A673 (cell line): Measurements from ENCODE around the gene DLG2. TPM values are rescaled to one million over a fixed set of nuclear protein-coding genes. Genes with fewer than 3 reads are reported as not detected.

Source experiments
- BruUV-seq: library from RNA; stranded (reverse); fragments of 400-500 nt; replicated peaks from 2 replicates; lab custom pipeline; 2021; lab: Mats Ljungman, UMichigan
- CTCF ChIA-PET: fragments of 300-600 bp; sonication (Branson Sonifier 250); formaldehyde crosslinking; loops from one replicate; lab custom pipeline; 2022; ENCODE audit warnings: antibody characterized with exemption; lab: Charles Lee
- POLR2A ChIA-PET: fragments of 300-600 bp; sonication (Branson Sonifier 250); formaldehyde crosslinking; loops from one replicate; lab custom pipeline; 2022; ENCODE audit warnings: antibody characterized with exemption; ENCODE audit not compliant: low non-redundant PET; lab: Charles Lee
- DNase-seq: peaks from one replicate; pipeline ENCODE4 v3.0.0-alpha.2; 2015; ENCODE audit warnings: low spot score
- H3K27ac ChIP-seq: fragments of 200-600 bp; sonication (generic); 2 replicates; pipeline ENCODE4 v1.5.1; 2016; ENCODE audit warnings: mixed run types, low read depth, mild to moderate bottlenecking, mixed read lengths, antibody characterized with exemption, low read length; ENCODE audit not compliant: poor library complexity, severe bottlenecking
- H3K27me3 ChIP-seq: fragments of 200-600 bp; sonication (generic); replicated peaks from 2 replicates; pipeline ENCODE4 v1.6.1; 2017; ENCODE audit warnings: mixed run types, low read depth, mild to moderate bottlenecking, mixed read lengths, antibody characterized with exemption, low read length; ENCODE audit not compliant: insufficient read depth, poor library complexity
- H3K36me3 ChIP-seq: fragments of 200-600 bp; sonication (generic); 2 replicates; pipeline ENCODE4 v1.6.1; 2016; ENCODE audit warnings: mixed run types, mild to moderate bottlenecking, mixed read lengths, antibody characterized with exemption, low read length; ENCODE audit not compliant: insufficient read depth, poor library complexity, severe bottlenecking
- H3K4me1 ChIP-seq: fragments of 200-600 bp; sonication (generic); 2 replicates; pipeline ENCODE4 v1.6.1; 2017; ENCODE audit warnings: mixed run types, mild to moderate bottlenecking, mixed read lengths, antibody characterized with exemption, low read length; ENCODE audit not compliant: insufficient read depth, poor library complexity, severe bottlenecking
- H3K4me3 ChIP-seq: fragments of 200-600 bp; sonication (generic); 2 replicates; pipeline ENCODE4 v1.5.1; 2016; ENCODE audit warnings: low read depth, mixed run types, mild to moderate bottlenecking, mixed read lengths, low read length; ENCODE audit not compliant: poor library complexity, severe bottlenecking
- H3K9me3 ChIP-seq: fragments of 200-600 bp; sonication (generic); 2 replicates; pipeline ENCODE4 v1.6.1; 2016; ENCODE audit warnings: mixed run types, low read depth, mild to moderate bottlenecking, mixed read lengths, antibody characterized with exemption, low read length; ENCODE audit not compliant: poor library complexity, severe bottlenecking
- EZH2 ChIP-seq: fragments of 200-600 bp; sonication (generic); IDR thresholded peaks from 2 replicates; pipeline ENCODE4 v1.6.1; 2017; ENCODE audit warnings: borderline replicate concordance, low read depth, mild to moderate bottlenecking, mixed read lengths, antibody characterized with exemption, low read length; ENCODE audit not compliant: poor library complexity, severe bottlenecking
- intact Hi-C: fragments of 100-400 bp; cut with micrococcal nuclease; formaldehyde crosslinking; loops from one replicate; pipeline ENCODE4 v1.10.0; 2022; ENCODE audit not compliant: unreplicated experiment
- total RNA-seq: library from RNA; stranded (reverse); gene quantifications from 2 replicates; pipeline ENCODE4 v1.2.3, GENCODE V29; 2021
- TF ChIP-seq, protein P1 (sequence below): fragments of 300-800, 200-600 bp; sonication (generic); conservative IDR thresholded peaks from 2 replicates; pipeline ENCODE4 v1.5.1; 2017; ENCODE audit warnings: low read depth, mild to moderate bottlenecking, antibody characterized with exemption, low read length, moderate library complexity, mixed read lengths

The DLG2 gene
- total RNA-seq, 1 experiment from 2014 or later = 277 TPM

GRCh38 chr11:84224042-84224441 is 1403.1 kb downstream of the DLG2 start:
- no peak overlapping the region for H3K27ac ChIP-seq
- H3K36me3 ChIP-seq = no peaks in the 10 kb centered on the region
- CTCF ChIA-PET = no interaction called here
- H3K9me3 ChIP-seq = no peaks in the 10 kb centered on the region
- no peak for TF ChIP-seq EZH2
- TF ChIP-seq, protein P1, sequence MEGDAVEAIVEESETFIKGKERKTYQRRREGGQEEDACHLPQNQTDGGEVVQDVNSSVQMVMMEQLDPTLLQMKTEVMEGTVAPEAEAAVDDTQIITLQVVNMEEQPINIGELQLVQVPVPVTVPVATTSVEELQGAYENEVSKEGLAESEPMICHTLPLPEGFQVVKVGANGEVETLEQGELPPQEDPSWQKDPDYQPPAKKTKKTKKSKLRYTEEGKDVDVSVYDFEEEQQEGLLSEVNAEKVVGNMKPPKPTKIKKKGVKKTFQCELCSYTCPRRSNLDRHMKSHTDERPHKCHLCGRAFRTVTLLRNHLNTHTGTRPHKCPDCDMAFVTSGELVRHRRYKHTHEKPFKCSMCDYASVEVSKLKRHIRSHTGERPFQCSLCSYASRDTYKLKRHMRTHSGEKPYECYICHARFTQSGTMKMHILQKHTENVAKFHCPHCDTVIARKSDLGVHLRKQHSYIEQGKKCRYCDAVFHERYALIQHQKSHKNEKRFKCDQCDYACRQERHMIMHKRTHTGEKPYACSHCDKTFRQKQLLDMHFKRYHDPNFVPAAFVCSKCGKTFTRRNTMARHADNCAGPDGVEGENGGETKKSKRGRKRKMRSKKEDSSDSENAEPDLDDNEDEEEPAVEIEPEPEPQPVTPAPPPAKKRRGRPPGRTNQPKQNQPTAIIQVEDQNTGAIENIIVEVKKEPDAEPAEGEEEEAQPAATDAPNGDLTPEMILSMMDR = no peak
- intact Hi-C loops = no loop called here
- no TSS peak for BruUV-seq
- POLR2A ChIA-PET = no interaction called here
- no peaks in the 10 kb centered on the region for H3K27me3 ChIP-seq
- no peaks in the 10 kb centered on the region for H3K4me1 ChIP-seq
- H3K4me3 ChIP-seq = no peak overlapping the region
- no peak for DNase-seq

GRCh38 chr11:84218318-84218717 is 1408.8 kb downstream of the DLG2 start:
- intact Hi-C loops = no loop called here
- H3K4me3 ChIP-seq = no peak overlapping the region
- no peak for DNase-seq
- no peaks in the 10 kb centered on the region for H3K27me3 ChIP-seq
- H3K4me1 ChIP-seq = no peaks in the 10 kb centered on the region
- ChIA-PET CTCF (no interaction called here), POLR2A (no interaction called here)
- H3K27ac ChIP-seq = no peak overlapping the region
- H3K36me3 ChIP-seq = no peaks in the 10 kb centered on the region
- BruUV-seq = no TSS peak
- TF ChIP-seq, protein P1 = no peak
- no peak for TF ChIP-seq EZH2
- H3K9me3 ChIP-seq = no peaks in the 10 kb centered on the region

GRCh38 chr11:84215672-84216071 is 1411.5 kb downstream of the DLG2 start:
- Histone ChIP-seq H3K27me3 (no peaks in the 10 kb centered on the region), H3K4me3 (no peak overlapping the region), H3K4me1 (no peaks in the 10 kb centered on the region), H3K36me3 (no peaks in the 10 kb centered on the region), H3K27ac (no peak overlapping the region), H3K9me3 (no peaks in the 10 kb centered on the region)
- no TSS peak for BruUV-seq
- no peak for DNase-seq
- intact Hi-C loops = no loop called here
- no peak for TF ChIP-seq EZH2
- TF ChIP-seq, protein P1 = no peak
- POLR2A ChIA-PET = no interaction called here
- CTCF ChIA-PET = no interaction called here
